Neural cell (in vitro differentiated cells): Measurements from ENCODE around the gene HDHD2.

ENCODE experiments used
- CTCF ChIP-seq: fragments of 450-650 bp; IDR thresholded peaks from 2 replicates; pipeline ENCODE4 v1.5.1; 2014; ENCODE audit warnings: antibody characterized with exemption, mild to moderate bottlenecking, moderate library complexity; ENCODE audit not compliant: poor library complexity, severe bottlenecking
- EP300 ChIP-seq: fragments of 450-650 bp; conservative IDR thresholded peaks from 2 replicates; pipeline ENCODE4 v1.6.1; 2014; ENCODE audit warnings: antibody characterized with exemption, mild to moderate bottlenecking, moderate library complexity; ENCODE audit not compliant: poor library complexity, severe bottlenecking
- EZH2 ChIP-seq: fragments of 200-600, 300-800 bp; shearing (Covaris generic), sonication (generic); IDR thresholded peaks from 2 replicates; pipeline ENCODE4 v1.6.1; 2014; ENCODE audit warnings: antibody characterized with exemption, low read length, borderline replicate concordance, mild to moderate bottlenecking; ENCODE audit not compliant: insufficient read depth, poor library complexity, severe bottlenecking
- MXI1 ChIP-seq: fragments of 450-650 bp; conservative IDR thresholded peaks from 2 replicates; pipeline ENCODE4 v1.6.1; 2014; ENCODE audit warnings: antibody characterized with exemption, mild to moderate bottlenecking; ENCODE audit not compliant: poor library complexity, severe bottlenecking
- POLR2AphosphoS5 ChIP-seq: IDR thresholded peaks from 2 replicates; pipeline ENCODE4 v1.6.1; 2012
- RAD21 ChIP-seq: fragments of 450-650 bp; conservative IDR thresholded peaks from 2 replicates; pipeline ENCODE4 v1.6.1; 2014; ENCODE audit warnings: antibody characterized with exemption, mild to moderate bottlenecking, moderate library complexity
- SMC3 ChIP-seq: fragments of 450-650 bp; conservative IDR thresholded peaks from 2 replicates; pipeline ENCODE4 v1.6.1; 2014; ENCODE audit warnings: antibody characterized with exemption, mild to moderate bottlenecking, moderate library complexity; ENCODE audit not compliant: poor library complexity

DNA sequence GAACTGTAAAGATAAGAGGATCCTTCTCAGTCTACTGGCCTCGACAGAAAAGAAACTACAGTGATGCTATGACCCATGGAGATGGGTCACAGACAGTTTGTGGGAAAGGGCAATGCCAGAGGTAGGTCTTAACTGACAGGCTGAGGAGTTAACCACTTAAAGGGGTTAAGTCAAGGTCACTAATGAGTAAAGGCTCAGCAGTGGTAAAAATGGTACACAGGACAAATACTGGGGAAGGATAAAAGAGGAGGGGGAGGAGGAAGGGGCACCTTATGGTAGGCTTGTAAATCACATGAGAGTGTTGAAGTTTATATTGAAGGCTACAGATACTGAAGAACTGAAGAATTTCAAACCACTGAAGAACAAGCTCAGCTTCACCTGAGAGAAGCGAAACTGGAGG lies 16.0 kb upstream of the HDHD2 start:
- TF ChIP-seq CTCF: no peak
- no peak for TF ChIP-seq POLR2AphosphoS5
- TF ChIP-seq EP300: no peak
- TF ChIP-seq EZH2: no peak
- no peak for TF ChIP-seq MXI1
- TF ChIP-seq SMC3: no peak
- no peak for TF ChIP-seq RAD21
